Measurements from ENCODE around the gene KCND3.
A peak's percentile ranks its signal among the peaks of the same experiment; 100 is the strongest.

Gene KCND3

DNA sequence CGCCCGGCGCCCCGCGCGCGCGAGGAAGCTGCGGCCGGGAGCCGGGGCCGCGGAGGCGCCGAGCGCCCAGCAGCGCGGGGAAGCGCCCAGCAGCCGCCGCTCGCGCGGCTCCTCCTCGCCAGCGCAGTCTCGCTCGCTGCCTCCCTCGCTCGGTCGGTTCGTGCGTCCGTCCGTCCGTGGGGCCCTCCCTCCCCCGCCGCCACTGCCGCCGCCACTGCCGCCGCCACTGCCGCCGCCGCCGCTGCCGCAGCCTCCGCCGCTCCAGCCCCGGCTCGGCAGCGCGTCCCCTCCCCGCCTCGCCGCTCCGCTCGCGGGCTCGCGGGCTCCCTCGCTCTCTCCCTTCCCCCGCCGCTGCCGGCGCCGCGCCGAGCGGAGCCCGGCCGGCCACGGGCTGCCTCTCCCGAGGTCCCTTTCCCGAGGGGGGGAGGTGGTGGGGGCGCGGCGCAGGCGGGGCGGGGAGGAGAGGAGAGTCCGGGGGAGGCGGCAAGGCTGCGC is at the start of gene KCND3:
TSS of gene KCND3 (minus strand) at position 138 of the 495 bp plus-strand sequence.
- DNase-seq, result peak; percentile 17

DNA sequence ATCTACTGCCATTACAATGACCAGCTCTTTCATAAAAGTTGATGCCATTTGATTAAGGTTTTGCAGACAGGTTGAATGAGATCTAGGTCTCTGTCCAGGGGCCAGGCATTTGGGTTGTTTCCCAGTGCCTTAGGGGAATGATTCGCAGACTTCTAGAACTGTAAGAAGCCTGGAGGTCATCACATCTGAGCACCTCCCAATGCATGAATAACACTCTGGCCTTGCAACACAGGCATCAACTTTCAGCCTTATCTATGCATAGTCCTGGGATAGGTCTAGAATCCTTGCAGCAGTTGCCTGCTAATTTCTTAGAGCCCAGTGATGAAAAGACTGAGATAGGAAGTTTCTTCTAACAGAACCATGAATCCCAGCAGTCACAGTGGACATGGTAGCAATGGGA is 44.8 kb upstream of the KCND3 start:
- DNase-seq, result no peak

DNA sequence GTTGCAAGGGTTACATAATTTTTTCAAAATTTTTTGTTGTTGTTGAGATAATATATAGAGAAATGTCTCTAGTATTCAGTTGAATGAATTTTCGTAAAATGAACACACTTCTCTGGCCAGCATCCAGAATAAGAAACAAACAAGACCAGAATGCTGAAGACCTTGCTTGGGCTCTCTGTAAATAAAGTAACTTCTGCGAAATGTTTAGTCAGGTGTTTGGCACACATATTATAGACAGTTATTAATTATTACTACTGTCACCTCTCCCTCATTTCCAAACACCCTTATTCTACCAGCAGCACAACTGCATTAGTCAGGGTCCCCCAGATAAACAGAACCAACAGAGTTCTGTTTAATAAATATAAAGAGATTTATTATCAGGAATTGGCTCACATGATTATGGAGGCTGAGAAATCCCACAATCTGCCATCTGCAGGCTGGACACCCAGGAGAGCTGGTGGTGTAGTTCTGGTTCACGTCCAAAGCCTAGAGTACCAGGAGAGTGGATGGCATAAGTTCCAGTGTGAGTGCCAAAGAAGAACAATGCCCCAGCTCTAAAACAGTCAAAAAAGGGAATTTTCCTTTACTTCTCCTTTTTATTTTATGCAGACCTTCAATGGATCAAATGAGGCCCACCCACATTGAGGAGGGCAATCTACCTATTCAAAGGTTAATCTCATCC is 44.1 kb upstream of the KCND3 start:
- no peak for DNase-seq

DNA sequence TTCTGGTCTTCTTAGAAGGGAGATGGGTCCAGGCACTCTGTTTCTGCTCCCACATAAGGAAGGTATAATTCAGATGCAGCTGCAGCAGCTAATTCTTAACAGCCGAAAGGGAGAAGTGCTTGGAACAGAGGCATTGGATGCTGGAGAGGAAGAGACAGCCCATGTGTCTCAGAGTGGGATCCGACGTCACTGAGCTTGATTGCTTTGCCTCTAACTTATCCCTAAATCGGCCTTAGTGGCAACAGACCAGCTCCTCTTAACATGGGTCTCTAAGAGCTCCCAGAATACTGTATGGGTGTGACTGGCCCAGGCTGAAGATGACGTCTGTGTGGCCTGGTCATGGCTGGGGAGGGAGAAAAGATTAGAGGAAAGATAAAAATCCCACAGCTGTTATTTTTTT is 40.7 kb upstream of the KCND3 start:
- DNase-seq, result no peak

DNA sequence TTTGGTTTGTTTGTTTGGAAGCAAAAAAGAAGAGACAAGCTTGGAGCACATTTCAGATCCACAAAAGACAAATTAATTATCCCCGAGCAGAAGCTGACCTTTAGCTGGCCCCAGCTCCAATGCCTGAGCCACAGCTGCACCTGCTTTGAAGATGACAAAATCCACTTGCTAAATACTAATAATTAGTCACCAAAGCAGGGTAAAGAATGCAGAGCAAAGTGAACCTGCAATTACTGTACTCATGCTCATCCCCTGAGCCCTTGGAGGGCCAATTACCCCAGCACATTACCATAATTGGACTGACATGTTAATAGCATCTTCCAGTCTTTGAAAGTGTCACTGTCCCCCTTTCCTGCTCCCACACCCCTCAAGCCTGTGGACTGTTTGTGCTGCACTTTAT is 38.2 kb upstream of the KCND3 start:
- no peak for DNase-seq

DNA sequence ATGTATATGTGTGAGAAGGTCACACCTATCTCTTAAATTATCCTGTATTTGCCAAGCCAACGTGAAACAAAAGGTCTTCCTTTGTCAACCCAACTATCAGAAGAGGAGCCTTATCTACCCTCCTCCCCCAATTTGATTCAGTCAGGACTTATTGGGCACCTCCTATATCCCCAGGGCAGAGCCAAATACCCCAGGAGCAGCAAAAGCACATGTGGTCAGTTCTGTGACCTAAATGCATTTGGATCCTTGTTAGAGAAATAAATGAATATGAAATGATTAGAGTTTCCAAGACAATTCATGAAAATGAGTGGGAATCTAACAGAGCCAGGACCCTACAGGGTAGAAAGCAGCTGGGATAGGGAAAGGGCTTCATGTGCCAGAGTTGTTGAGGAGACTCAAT is 37.0 kb upstream of the KCND3 start:
- no peak for DNase-seq

DNA sequence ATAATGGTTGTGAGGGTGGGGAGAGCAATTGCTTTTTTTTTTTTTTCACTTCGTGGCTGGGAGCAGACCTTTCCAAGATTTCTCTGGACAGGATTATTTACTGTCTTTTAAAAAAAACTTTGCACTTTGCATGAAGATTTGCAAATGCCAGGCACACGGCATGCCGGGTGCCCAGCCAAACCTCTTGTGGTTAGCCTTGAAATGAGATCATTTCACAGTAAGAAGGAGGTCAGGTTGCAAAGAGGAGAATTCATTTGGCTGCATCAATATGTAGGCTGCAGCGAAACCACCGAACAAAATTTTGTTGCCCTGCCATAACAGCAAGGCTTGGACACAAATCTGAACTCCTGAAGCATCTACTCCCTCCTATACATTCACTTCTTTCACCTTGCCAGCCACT is 36.5 kb upstream of the KCND3 start:
- DNase-seq, result no peak

DNA sequence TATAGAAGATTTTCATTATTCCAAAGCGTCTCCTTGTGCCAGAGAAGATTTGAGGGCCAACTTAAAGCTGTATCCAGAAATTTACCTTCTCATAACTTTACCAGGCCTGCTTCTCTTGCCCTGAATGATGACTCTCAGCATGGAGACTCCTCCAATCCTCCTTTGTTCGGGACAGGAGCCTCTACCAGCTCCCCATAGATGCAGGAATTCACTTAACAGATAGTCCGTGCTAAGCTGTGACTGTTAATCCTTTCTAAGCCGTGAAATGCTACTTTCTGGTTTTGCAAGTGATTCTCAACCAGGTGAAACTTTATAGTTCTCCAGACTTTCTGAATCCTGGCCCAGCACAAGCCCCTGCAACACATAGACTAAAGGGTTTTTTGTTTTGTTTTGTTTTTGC is 31.8 kb upstream of the KCND3 start:
- no peak for DNase-seq

DNA sequence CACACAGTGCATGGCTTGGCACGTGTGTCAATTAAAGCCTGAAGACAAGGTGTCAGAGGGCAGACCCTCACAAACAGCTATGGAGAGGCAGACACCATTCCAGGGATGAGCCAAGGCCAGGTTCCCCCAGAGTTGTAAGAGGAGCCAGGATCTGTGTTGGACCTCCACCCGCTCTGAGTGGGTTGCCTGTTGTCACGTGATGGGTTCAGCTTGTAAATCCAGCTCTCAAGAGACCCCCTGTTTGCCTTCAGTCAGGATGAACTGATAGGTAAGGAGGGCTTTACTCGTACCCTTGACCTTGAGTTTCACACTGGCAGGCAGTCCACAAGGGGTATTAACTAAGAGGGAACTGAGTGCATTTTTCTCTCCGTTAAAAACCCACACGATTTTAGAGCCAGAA is 27.7 kb upstream of the KCND3 start:
- no peak for DNase-seq

DNA sequence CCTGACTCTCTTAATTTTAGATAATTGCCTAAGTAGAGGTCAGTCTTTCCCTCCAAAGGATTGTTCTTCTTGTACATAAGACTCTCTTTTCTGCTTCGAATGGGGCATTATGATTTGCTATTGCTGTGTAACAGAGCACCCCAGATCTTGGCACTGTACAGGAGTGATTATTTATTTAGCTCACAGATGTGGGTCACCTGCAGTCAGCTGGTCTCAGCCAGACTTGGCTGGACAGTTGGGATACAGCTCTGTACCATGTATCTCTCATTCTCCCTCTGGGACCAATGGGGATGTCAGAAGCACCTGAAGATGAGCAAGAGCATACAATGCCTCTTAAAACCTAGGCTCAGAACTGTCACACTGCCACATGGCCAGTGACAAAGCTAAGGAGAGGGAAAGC is 23.4 kb upstream of the KCND3 start:
- no peak for DNase-seq

DNA sequence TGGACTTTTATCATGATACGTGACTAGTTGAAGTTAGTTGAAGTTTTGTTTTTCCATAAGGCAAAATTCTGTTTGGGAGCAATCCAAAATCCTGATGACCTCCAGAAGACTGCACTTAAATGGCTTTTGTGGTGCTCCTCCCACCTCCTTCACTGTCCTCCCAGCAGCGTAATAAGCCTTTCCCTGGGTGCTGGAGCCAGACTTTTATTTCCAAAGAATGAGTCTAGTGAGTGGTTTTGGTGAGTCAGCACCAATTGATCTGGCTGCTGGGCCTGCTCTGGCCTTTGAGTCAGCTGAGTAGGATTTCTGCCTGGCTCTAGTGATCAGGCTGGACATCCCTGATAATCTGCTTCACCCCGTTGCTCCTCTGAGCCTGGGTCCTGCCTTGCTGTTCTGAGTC is 21.7 kb upstream of the KCND3 start:
- no peak for DNase-seq

DNA sequence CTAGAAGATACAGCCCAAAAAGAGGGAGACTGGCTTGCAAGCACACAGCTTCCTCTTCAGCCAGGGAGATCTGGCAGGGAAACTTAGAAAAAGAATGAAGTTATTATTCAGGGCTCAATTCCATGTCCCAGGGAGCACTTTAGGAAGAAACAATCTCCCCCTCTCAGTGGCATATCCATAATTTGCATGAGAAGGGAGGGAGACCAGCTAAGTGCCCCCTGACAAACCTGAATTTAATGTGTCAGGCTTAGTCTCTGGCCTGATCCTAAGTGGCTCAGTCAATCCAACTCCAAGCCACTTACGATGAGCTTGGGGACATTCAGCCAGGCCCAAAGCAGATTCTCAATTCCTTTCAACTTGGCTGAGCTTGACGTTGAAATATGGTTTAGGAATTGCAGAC is 17.7 kb upstream of the KCND3 start:
- DNase-seq, result no peak

DNA sequence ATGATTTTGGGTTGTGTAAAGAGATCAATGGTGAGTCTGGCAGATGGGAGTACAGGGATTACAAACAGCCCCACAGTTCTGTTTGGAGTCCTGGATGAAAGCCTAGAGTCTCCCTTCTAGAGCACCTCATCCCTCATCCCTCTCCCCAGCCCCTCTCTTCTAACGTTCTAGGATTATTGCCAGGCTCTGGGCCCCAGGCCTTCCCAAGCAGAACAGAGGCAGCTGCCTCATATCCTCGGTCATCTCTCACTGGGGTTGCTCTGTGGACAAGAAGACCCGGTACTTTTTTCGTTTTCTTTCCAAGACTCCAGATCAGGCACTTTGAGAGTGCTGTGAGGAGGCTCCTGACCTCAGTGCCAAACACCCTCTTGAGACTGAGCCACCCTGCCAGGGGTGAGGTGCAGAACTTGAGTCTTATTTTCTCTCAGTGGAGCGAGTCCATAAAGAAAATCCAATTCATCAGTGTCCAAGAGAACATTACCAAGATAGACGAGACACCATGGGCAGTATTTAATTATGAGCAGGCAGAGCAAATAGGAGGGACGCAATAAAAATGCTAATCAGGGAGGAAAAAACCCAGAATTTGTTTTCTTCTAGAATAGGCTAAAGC is 17.1 kb upstream of the KCND3 start:
- no peak for DNase-seq

DNA sequence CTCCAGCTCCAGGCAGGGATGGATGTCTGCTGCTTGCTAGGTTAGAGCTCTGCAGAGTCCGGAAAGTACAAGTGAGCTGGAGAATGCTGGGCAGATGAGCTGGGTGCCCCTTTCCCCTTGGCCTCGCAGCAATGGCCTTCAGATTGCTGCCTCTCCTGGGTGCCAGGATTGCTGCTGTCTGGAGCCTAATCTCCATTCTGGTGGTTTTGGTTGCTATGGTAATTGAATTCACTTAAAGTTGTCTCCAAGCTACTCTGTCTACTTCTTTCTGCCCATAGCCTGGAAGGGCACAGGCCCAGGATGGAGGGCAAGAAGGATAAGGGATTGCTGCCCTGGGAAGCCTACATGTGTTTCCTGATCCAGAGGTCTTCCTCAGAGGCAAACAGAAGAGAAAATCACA is 14.6 kb upstream of the KCND3 start:
- no peak for DNase-seq

DNA sequence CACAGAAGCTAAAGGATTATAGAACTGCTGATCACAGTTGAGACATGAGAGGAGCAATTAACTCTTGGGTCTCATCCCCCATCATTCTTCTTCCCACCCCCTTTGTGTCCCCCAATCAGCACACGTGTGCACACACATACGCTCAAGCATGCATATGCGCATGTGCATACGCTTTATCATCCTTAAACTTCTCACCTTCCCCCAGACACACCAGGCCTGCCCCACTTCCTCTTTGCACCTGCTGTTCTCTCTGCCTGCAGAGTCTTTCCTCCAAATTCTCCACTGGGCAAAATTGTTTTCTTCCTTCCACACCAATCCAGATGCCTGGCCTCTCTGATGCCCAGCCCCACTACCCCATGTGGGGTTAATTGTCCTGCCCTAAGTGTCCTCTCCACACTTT is 13.0 kb upstream of the KCND3 start:
- DNase-seq, result no peak

DNA sequence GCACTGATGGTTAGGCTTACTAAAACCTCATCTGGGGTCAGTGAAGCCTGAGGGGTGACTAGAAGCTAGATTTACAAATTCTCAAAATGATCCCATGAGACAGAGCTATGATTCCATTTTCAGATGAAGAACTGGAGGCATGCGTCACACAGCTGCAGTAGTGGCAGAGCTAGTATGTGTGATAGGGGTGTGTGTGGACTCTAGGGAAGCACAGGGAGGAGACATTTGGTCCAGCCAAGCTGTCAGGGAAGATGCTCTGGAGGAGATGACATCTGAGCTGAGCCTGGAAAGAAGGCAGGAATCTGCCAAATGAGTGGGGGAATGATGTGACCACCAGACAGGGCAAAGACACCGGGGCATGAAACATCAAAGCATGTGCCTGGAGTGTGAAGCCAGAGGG is 12.0 kb upstream of the KCND3 start:
- DNase-seq, result no peak

DNA sequence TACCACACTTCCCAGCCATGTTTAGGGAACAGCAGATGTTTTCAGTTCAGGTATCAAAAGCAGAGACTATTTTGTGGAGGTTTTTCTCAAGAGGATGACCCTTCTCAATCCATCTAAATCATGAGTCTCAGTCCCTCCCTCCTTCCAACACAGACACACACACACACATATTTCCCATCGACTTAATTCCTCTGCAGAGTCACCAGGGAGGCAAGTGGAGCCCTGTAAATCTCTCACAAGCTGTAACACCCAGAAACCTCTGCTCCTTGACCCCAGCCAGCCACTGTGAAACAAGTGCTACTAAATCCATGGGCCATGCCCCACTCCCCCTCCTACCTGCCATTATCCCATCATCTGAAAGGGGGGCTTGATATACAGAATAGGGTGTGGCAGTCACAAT is 10.6 kb upstream of the KCND3 start:
- DNase-seq, result no peak

DNA sequence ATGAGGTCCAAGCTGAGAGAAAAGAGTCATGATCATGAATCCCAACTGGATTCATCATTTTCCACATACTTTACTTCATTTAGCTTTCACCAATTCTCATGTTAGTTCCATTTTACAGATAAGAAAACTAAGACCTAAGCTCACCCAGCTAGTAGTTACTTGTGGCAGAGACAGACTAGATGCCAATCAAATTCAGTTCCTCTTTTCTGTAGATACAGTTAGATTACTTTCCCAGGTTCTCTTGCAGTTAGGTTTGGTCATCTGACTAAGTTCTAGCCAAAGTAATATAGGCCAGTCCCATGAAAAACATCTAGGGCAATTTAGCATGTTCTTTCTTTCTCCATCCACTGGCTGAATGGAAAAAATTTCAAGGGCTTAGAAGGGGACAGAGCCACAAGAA is 8.9 kb upstream of the KCND3 start:
- DNase-seq, result no peak

DNA sequence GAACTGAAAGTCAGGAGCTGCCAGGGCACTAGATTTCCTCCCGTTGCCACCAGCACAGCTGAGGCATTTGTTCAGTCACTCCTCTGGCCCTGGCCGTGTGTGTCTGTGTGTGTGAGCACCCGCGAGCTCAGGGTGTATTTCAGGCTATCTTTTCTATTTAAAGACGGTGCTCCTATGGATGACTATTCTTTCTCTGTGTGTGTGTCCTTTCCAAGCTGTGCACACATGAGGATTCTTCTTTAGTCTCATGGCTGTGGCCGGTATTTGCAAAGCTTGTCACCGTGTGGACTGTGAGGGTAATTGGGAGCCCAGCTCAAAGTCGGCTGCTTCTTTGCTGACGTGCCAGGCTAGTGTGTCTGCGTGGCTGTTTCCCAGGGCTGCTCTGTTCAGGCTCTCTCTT is 3.0 kb upstream of the KCND3 start:
- DNase-seq, result no peak

DNA sequence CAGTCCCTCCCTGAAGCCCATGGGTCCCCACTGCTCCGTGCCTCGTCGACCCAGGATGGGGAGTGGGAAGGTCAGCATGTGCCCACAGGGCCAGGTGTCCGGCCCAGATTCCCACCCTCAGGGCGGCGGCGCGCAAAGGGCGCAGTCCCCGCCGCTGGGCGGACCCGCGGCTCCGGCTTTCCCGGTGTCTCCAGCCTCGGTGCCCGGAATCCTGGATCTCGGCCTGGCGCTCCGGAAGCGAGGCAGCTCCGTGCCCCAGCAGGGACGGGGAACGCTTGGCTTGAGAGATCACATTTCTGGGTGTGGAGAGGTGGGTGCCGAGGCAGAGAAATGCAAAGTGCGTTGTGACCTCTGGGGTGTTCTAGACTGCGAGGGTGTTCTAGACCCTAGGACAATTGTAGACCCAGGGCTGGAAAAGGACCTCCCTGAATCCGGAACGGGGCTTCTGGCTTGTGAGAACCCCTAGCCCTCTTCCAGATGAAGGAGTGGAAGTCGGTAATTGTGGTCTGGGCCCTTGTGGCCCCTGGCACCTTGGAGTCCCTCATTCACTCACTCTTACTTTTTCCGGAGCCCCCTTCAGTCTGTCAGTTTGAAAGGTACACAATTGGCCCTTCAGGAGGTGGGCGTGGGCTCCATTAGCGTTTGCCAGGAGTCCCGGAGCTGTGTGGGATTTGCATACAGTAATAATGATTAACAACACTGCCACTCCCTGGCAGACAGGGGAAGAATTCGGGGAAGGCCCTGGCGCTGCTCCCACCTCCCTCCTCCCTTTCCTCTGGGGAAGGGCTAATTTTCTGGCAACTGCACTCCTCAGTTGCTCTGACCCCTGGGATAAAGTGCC is 1.6 kb upstream of the KCND3 start:
- DNase-seq, result peak; percentile 11

DNA sequence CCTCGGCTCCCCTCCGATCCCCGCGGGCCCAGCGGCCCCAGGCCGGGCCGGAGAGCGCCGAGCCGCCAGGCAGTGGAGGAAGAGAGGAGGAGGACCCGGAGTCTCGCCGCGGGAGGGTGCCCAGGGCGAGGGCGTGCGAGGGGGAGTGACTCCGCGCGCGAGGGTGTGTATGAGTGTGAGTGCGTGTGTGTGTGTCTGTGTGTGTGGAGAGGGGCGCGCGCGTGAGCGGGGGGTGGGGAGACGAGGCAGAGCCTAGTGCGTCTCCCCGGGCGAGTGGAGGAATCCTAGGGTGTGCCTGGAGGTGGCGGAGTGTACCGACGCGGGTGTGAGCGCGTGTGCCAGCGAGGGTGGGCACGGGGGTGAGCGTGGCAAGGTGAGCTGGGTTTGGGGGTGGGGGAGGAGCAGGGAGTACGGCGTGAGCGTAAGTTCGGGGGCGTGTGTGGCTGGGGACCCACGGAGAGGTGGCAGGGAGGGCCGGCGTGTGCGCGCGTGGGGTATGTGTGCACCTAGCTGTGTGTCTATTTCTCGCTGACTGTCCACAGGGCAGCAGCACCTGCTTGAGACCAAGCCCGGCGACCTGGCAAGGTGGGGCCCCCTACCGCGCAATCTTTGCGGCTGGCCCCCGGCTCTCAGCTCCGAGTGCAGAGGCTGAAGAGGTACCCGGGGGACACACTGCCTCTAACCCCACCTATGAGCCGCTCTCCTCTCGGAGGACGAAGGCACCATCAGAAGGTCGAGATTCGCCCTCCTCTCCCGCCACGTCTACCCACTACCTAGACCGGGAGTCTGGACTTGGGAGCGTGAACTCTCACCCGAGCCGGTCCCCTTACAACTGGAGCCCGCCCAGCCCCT is 784 bp upstream of the KCND3 start:
- DNase-seq, result peak; percentile 9

DNA sequence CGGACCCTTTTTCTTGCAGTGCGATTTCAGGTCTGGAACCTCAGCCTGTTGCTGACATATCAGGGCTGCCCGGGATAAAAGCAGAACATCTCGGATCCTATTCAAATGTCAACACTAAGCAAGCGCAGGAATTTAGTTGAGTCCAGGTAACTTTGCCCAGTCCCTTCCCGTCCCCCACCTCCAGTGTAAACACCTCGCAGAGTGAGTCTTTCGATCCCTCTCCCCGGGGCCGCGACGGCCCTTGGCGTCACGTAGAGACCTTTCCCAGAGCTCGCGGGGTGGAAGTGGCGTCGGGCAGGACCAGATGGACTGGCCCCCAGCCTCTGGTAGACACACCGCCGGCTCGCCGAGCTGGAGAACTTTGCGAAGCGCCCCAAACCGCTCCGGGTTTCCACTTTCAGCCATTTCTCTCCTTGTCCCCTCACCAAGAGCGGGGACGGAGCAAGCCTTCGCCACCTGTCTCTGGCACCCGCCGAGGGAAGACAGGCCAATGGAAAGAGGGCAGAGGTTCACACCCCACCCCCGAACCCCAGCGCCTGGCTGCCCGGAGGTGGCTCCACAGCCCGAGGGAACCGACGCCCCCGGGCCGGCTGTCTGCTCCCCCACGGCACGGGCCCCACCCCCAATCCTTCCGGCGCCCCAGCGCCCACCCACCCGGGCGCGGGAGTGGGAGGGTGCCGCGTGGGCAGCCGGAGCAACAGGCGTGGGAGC is 570 bp downstream of the KCND3 start:
- DNase-seq, result peak; percentile 15

DNA sequence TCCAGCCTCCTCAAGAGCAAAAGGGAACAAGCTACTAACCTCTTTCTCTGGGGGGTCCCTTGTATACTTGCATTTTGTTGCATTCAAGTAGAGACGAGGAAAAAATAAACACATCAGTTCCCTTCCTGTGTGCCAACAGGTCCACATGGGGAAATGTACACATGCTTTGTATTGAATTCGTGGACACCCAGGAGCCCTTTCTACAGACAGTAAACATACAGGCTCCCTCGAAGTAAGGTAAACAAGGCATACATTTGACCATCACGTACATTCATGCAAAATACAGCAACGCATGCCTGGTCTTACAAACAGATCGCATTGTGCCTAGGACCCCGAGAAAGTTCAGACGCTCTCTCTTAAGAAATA is 1.1 kb downstream of the KCND3 start:
- DNase-seq, result no peak

All from activated CD4-positive, alpha-beta T cell treated with anti-CD3 and anti-CD28 coated beads for 48 hours (primary cell).